Measurements from ENCODE around the gene CDYL.
A peak's percentile ranks its signal among the peaks of the same experiment; 100 is the strongest.

The CDYL gene, protein sequence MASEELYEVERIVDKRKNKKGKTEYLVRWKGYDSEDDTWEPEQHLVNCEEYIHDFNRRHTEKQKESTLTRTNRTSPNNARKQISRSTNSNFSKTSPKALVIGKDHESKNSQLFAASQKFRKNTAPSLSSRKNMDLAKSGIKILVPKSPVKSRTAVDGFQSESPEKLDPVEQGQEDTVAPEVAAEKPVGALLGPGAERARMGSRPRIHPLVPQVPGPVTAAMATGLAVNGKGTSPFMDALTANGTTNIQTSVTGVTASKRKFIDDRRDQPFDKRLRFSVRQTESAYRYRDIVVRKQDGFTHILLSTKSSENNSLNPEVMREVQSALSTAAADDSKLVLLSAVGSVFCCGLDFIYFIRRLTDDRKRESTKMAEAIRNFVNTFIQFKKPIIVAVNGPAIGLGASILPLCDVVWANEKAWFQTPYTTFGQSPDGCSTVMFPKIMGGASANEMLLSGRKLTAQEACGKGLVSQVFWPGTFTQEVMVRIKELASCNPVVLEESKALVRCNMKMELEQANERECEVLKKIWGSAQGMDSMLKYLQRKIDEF

DNA sequence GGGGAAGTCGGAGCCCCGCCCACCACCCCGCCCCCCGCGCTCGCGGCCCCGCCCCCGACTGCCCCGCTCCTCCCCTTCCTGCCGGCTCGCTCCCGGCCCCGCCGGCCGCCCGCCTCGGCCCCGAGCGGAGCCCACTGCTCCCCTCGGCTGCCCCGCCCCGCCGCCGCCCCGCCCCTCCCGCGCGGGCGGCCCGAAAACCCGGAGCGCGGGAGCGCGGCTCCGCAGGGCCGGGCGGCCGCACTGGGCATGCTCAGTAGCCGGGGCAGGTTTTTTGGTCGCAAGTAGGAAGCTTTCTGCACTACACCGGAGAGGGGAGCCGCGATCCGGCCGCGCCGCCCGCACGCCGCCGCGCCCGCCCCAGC is at the start of gene CDYL:
CDYL (plus strand) TSS at position 274 of the 362 bp plus-strand sequence. CDS start 380 bp downstream, outside the sequence.
- DNase-seq, result peak in 54 of 56 donors; percentile 19 to 87 (median 73)

DNA sequence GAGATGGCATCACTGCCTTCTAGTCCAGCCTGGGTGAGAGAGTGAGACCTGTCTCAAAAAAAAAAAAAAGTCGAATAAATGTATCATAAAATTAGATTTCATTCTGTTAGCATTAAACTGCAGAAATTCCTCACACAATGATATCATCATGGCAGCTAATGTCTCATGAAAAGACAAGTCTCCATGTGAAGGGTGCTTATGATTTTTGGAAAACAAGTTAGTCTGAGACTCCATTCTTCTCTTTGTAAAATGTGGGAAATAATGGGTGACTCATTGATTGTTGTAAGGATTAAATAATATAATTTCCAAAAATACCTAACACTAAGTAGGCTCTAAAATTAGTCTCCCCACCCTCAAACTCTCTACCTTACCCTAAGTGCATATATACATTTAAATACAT is 49.6 kb upstream of the CDYL start:
- DNase-seq, result no peak

DNA sequence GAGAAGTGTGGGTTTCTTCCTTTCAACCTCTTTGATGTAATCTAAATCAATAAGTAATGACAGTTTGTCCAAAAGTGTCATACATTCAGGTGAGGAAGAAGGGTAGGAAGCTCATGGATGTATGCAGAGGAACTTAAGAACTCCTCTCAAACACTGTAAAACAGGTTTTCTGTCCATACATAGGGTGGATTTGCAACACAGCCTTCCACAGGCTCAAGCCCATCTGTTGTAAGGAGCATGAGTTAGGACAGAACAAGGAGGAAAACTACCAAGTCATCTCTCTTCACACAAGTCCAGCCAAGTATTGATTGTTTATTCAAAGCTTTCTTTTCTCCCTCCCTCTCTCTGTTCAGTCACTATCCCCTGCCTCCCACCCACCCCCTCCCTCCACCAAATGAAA is 49.0 kb upstream of the CDYL start:
- no peak for DNase-seq

DNA sequence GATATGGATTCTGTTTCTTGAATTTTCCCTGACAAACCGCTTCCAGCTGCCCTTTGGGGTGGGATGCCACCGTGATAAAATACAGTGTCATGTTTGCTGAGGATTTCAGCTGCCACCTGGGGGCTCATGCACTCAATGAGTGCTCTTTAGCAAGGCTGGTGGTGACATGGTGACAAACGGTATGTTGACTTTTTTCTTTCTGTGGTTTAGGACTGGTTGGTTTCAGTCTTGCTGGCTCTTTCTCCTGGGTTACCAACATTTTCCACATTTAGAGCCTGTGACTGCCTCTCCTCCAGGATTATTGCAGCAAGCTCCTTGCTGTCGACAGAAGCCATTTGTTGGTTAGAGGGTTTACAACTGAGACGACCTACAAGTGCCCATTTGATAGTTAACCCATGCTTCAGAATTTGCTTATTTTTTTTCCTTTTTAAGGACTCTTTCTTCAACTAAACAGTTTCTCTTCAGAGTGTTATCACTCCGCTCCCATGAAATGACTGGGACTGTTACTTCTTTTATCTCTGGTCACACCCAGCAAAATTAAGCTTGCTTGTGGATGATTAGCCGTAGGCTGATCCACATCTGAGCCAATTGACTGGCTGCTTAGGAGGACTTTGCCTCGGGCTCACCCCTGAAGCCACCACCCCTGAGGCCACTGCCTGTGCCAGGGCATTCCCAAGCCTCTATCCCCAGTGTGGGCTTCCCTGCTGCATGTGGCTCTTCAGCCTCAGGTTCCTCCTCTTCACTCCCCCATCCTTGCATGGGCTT is 48.4 kb upstream of the CDYL start:
- DNase-seq, result no peak

DNA sequence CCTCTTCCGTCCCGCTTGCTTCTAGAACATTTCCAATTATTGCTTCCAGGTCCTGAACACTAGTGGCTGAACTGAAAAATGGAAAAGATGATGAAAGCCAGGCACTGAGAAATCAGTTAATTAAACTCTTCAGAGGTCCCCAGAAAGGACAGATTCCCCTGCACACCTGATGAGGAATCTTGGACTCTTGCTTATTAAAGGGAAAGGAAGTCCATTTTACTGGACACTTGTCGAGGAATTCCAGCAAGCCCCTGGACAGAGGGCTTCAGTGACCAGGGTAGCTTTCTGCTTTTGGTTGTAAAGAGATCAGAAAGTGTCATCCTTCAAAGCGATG is 47.8 kb upstream of the CDYL start:
- no peak for DNase-seq

DNA sequence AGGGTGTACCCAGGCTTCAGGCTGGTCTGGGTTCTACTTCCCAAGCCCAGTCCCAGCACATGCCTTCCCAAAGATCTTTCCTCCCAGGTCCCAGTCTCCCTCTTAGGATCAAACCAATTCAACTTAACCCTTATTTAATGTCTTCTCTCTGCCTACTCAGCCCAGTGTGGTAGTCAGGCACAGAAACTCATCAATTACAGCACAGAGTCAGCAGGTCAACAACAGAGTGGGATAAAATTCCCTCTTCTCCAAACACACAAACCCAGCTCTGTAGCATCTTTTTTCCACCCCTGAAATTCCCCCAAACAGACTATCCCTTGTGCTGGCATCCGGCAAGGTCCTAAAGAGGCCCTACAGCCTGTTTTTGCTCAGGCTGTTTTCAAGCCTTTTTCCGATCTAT is 47.3 kb upstream of the CDYL start:
- DNase-seq, result no peak

DNA sequence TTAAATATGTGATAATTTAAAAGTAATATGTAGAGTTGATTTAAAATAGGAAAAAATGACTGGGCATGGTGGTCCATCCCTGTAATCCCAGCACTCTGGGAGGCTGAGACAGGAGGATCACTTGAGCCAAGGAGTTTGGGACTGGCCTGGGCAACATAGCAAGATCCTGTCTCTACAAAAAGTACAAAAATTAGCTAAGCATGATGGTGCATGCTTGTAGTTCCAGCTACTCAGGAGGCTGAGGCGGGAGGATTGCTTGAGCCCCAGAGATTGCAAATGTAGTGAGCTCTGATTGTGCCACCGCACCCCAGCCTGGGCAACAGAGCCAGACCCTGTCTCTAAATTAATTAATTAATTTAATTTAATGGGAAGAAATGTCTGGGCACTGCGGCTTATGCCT is 44.2 kb upstream of the CDYL start:
- DNase-seq, result no peak

DNA sequence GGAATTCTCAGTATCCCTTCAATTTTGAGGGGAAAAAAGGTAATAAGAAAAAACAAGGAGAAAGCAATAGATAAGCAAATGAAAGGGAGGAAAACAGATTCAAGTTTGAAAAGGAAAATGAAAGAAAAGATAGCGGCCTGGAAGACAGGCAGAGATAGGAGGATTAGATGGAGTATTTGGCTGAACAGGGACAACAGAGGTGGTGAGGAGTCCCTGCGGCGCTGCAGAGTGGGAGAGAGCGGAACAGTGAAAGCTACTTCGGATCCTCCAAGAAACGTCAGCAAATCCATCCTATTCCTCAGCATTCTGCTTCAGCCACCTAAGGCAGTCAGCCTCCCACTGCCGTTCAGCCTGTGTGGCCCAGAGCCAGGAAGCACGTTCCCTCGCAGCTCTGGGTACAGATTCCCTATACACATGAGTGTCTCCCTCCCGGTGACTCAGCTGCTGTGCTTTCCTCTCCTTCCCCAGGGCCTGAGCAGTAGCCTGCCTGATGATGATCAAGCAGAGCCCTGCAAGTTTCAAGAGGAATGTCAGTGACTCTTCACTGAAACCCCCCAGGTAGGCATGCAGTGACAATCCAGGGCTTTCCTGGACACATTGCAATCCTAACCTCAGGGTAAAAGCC is 43.4 kb upstream of the CDYL start:
- DNase-seq, result peak in 5 of 56 donors; percentile 2 to 49 (median 4)

DNA sequence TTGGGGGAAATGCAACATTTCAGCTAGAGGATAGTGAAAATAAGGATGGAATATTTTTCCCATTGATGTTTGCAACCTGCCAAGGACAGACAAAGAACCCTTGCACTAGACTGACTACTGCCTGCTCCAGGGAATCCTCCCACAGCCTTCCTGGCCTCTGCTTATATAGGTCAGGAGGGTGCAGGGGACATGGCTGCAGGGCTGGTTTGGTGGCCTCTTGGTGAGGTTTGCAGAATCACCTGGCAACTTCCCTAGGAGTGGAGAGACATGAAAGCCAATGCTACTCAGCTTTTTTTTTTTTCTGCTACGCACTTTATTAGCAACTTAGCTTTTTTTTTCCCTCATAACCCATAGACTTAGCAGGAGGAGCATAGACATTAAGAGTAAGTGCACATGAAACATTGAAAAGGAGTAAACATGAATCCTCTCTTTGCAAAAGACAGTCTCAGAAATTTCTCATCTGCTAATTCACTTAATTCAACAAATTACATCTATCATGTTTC is 39.8 kb upstream of the CDYL start:
- no peak for DNase-seq

DNA sequence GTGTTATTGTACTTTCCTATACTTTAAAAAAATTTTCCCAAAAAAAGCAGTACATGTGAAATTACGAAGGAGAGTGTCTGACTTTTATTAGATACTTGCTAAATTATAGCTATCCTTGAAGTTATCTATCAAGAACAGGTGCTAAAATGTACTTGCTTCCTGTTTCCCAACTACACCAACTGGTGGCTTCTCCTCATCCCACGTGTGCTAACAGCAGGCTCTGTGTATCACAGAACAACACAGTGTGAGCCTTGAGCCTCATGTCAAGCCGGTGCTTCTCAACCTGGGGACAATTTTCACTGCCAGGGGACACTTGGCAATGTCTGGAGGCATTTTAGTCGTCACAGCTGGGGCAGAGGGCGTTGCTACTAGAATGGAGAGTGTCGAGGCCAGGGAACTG is 36.2 kb upstream of the CDYL start:
- no peak for DNase-seq

DNA sequence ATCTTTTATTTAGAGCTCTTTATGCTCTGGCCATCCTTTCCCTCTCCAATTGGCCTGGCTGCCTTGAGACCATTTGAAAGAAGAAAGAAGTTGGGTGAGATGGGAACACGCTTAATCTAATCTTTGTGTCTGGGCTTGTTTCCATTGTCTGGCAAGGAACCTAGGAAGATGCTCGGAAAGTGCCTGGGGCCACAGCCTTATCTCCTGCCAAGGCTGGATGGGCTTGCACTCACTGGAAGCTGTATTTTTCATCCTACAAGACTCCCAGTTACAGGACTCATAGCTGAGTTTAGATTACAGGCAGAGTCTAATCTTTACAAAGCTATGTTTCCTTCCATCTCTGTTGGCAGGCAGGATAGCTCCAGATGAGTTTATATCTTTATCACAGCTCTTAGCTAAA is 33.1 kb upstream of the CDYL start:
- no peak for DNase-seq

DNA sequence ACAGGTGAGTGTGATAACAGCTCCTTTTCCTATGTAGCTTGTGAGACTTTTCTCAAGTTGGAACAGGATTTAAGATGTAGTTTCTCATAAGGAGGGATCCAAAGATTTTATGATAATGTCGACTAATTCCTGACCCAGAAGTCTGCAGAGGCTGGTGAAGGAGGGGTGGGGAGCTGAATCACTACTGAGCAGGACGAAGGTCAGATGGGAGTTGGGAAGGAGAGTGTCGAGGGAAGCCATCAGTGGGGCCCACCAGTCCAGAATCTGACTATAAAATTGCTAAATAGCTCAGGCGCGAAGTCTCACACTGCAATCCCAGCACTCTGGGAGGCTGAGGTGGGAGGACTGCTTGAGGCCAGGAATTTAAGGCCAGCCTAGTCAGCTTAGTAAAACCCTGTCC is 32.3 kb upstream of the CDYL start:
- no peak for DNase-seq

DNA sequence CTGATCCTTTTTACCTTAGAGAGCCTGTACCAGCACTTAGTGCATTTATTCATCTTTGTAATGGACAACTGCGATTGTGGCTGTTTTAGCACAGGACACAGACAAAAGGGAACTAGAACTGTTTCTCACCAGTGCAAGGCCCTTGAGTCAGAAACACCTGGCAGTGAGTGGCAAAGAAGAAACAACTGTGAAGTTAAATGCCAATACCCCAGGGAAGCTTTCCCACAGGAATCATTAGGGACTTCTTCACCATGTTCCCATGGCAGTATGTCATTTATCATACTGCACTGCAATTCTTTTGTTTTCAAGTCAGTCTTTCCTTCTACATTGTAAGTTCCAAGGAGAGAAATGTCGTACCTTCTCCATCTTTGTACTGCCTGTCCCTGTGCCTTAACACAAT is 28.6 kb upstream of the CDYL start:
- DNase-seq, result no peak

DNA sequence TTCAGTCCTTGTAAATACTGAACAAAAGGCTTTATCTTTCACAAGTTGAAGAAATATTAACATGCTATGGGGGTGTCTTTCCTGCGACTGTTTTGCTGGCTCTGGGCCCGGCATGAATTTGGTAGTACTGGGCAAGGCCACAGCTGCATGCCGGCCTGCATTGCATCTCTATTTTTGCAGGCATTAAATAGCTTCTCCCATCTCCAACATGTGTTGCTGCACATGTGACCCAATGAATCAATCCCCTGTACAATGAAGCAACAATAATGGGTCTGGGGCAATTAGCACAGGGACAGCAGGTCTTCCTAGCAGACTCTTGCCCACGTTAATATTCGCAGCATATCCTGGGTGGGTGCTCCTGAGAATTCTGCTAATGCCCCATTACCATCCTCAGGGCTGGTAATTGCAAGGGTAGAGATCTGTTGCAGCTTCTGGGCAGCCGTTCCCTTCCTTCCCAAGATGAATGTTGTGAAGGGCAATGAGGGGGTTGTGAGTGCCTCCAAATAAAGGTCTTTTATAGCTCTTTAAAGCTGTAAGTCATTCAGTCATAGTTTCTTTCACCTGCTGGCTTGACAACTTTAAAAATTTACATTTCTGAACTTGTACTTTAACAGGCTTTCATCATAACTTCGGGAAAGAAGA is 24.3 kb upstream of the CDYL start:
- no peak for DNase-seq

DNA sequence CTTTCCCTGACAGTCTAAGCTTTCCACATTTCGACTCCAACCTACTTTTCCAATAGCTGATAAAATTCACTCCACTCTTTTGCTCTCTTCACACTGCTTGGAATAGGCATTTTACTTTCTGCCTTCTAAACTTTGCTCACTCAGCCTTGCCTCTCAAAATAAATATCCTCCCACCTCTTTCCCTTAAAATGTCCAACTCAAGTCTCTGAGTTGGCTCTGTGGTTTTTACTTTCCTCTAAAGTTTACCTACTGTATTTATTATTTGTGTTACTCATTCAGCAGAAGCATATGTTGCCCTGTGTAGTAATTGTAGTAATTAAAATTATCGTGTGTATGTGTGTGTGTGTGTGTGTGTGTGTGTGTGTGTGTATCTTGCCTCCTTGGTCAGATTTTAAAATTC is 20.0 kb upstream of the CDYL start:
- DNase-seq, result no peak

DNA sequence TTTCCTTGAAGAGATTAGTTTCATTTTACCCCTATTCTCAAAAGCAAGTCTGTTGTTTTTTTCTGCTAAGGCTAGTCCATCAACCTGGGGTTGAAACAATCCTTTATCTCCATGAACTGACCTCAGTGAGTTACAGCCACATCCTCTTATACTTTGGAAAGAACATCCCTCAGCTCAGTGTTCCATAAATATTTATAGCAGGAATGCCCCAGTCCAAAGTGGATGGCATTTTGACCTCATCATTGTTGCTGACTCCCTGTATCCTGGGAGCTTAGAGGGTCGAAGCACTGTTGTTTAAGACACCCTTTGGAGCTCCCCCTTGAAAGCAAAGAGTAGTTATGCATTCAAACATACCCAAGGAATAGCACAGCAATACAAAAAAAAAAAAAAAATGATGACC is 16.2 kb upstream of the CDYL start:
- DNase-seq, result no peak

DNA sequence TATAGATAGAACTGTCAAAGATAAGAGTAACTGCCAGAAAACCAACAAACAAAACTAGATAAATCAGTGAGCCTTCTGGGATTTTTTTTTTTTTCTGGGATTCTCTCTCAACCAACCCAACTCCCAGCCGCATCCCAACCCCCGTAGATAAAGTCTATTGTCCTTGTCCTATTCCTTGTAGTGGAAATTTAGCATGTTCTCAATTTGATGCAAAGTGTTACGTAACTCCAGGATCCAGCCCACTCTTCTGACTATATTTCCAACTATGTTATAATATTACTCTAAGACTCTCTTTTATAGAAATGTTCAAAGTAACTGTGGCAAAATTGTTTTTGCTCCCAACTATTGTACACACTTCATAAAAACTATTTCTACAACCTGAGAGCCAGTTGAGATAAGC is 15.4 kb upstream of the CDYL start:
- DNase-seq, result no peak

DNA sequence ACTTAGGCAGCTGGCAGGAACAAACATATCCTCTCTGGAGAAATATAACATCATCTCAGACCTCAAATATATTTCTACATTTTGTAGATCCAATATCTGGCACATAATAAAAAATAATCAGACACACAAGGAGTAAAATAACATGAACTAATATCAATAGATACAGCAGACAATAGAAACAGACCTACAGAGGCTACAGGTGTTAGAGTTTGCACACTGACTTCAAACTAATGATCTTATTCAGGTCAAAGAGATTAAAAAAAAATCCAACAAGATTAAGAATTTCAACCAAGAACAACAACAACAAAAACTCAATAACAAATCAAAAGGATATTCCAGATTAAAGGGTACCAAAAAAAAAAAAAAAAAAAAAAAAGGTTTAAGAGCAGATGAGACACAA is 13.9 kb upstream of the CDYL start:
- DNase-seq, result no peak

DNA sequence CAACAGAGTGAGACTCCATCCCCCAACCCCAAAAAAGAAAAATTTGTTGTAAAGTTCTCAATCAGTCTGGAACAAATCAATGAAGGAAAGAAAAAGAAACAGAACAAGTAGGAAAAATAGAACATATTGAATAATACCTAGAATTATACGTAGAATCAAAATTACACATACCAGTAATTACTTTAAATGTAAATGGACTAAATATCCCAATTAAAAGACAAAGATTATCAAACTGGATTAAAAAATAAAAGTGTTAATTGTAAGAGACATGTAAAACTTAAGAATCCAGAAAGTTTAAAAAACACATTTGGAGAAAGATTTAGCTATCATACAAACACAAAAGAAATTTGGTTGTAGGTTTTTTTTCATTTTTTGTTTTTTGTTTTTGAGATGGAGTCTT is 12.3 kb upstream of the CDYL start:
- no peak for DNase-seq

DNA sequence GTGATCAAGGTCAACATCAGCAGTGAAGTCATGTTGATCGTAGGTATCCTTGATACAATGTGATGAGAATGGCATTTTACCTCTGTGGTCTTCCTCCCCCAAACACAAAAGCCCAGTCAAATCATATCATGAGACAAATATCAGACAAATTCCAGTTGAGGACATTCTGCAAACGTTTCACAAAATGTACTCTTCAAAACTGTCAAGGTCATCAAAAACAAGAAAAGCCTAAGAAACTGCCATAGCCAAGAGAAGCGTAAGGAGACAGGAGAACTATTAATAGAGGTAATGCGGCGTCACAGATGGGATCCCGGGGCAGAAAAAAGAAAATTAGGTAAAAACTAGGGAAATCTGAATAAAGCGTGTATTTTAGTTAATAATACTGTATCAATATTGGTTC is 7.4 kb upstream of the CDYL start:
- DNase-seq, result no peak

DNA sequence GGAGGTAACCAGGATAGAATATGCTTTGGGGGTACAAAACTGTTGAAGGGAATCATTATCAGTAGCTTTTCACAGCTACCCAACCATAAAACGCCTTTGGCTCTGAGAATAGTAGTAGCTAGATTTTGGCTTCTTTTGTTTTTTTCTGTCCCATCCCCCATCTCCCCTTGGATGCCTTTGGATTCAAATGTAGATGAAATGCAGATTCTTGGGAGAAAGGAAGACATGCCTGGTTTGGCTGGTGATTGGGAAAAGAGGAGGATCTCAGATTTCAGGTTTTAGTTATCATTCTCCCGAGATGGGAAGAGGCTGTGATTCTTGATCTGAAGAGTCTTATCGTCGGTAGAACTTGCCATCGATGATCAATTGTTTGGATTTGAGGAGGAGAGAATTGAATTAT is 3.5 kb upstream of the CDYL start:
- DNase-seq, result no peak

DNA sequence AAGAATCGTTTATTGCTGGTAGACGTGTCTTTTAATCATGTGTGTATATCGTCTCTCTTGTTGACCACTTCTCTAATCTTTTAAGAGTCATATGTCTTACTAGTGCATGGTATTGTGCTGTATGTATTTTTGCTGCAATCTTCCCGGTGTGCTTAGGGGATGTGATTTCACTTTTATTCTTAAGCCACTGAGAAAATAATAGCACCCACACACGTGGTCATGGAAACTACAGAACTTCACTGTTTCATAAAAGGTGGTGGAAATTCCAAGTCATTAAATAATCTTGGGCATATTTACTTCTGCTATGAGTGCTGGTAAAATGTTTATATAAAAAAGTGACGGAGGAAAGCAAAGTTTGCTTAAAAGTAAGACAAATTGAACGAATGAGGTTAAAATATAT is 3.0 kb upstream of the CDYL start:
- DNase-seq, result no peak
